T1000 (cell line): ENCODE measurements around the gene CELF1.

Experiments
- DNase-seq: peaks from one replicate; lab custom pipeline; 2025; ENCODE audit warnings: mixed read lengths; lab: John Stamatoyannopoulos, UW

CELF1 gene

DNA sequence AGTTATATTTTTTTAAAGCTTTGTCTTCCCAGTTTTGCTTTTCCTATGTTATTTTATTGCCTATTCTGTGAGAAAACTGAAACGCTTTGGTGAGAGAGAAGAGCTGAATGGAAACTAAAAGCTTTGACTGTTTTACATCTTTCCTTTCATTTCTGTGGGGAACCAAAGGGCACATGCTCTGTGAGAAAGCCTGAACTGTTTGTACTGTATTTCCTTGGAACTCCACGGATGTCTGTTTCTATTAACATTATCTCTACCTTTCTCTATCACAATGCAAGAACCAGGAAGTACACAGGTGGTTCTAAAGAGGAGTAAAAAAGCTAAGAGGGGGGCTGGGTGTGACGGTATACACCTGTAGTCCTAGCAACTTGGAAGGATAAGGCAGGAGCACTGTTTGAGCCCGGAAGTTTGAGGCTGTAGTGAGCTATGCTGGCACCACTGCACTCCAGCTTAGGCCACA is 43.8 kb downstream of the CELF1 start:
- no peak for DNase-seq

GRCh38 chr11:47508240-47508957 is 44.5 kb downstream of the CELF1 start:
- no peak for DNase-seq

GRCh38 chr11:47507563-47508239 is 45.2 kb downstream of the CELF1 start:
- DNase-seq: no peak

DNA sequence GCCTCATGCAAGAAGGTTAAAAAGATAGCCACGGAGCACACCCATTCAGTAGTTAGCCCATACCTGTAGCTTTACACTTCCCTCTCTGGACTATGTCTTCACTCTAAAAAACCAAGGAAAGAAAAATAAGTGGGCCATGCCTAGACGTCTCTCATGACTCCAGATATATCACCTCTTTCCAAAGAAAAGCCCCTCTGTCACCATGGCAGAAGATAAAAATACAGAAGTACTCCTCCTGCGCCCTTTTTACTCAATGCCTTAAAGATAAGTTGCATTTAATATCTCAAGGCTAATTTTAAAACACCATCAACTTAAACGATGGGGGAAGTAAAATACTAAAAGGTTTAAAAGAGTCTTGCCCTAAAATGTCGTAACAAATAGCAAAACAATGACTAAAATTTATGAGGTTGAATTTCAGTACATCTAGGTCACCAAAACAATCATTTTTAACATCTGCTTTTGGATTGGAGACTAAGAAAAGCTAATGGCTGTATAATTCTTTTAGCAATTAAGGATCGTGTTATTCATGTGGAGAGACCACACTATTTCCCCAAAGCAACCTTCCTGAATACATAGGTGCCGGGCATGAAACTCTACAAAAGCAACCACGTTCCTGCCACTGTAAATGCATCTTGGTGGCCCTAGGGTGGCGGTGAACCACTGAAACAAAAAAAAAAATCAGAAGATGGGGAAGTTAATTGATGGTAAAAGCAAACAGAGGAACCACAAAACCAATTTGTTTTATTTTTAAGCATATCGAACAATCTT is 46.0 kb downstream of the CELF1 start:
- DNase-seq: no peak

GRCh38 chr11:47506373-47506772 is 46.6 kb downstream of the CELF1 start:
- no peak for DNase-seq

DNA sequence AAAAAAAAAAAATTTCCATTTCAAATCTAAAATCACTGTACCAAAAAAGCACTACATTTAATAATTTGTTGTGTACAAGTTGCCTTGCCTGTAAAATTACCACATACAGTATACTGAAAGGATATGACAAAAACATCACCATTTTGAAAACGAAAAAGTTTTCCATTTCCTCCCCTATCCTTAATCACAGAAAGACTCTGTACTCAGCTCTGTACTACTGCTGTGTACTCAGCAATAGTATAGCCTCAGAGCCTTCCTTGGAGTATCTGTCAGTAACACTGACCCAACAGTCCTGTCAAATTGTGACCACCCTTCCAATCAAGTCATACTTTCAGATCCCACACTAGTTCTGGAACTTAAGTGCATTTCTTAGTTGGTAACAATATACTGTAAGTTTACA is 48.0 kb downstream of the CELF1 start:
- DNase-seq: no peak

- DNase-seq: no peak
These were observed 49.7 kb downstream of the CELF1 start for GRCh38 chr11:47503227-47503626.

- no peak for DNase-seq
These were observed 50.2 kb downstream of the CELF1 start for GRCh38 chr11:47502767-47503166.

GRCh38 chr11:47501101-47501500 is 51.8 kb downstream of the CELF1 start:
- no peak for DNase-seq

GRCh38 chr11:47500121-47500520 is 52.8 kb downstream of the CELF1 start:
- no peak for DNase-seq

GRCh38 chr11:47499614-47500013 is 53.3 kb downstream of the CELF1 start:
- no peak for DNase-seq

GRCh38 chr11:47499161-47499560 is 53.8 kb downstream of the CELF1 start:
- DNase-seq: no peak

DNA sequence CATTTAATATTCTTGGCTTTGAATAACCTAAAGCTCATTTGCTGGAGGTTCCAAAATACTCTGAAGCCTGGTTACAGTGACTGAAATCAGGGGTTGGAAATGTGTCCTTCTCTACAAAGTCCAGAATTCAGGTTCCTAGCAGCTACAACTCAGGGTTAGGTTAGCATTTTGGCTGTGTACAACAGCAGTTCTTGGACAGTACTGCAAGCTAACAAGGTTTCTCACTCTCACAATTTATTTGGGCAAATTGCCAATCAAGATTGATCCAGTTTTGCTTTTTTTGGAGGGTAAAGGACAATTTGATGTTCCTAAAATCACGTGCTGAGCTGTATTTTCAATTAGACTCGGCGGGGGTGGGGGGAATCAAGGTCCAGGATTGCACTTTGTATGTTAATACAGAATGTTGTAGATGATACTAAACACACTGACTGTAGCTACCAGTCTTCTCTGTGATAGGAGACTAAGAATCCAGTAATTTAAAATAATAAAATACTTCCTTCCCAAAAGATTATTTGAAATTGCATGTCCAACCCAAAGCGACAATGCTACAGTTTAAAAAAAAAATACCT is 54.3 kb downstream of the CELF1 start:
- no peak for DNase-seq

DNA sequence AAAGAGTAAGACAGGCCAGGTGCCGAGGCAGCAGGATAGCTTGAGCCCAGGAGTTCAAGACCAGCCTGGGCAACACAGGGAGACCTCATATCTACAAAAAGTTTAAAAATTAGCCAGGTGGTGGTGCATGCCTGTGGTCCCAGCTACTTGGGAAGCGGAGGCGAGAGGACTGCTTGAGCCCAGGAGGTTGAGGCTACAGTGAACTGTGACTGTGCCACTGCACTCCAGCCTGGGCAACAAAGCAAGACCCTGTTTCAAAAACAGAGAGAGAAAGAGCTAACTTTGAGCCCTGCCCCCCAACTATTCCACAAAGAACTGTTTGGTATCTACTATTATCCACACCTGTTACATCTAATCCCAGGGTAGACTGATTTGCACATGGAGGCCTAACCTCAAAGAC is 54.8 kb downstream of the CELF1 start:
- no peak for DNase-seq

- no peak for DNase-seq
These were observed 56.1 kb downstream of the CELF1 start for GRCh38 chr11:47496808-47497207.

DNA sequence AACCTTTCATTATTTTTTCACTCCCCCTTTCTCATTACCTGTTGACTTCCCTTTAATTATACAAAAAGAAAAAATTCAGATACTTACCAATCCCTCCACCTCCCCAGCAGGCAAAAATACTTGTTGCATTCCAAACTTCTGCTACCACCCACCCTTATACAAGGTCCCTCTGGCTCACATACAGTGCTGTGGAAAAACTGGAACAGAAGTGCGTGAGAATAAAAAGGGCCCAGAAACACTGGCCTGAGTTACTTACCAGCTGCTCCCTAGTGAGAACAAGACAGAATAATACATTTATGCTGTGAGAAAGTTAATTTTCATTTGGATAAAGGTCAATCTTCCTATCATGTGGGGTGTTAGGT is 57.1 kb downstream of the CELF1 start:
- no peak for DNase-seq

DNA sequence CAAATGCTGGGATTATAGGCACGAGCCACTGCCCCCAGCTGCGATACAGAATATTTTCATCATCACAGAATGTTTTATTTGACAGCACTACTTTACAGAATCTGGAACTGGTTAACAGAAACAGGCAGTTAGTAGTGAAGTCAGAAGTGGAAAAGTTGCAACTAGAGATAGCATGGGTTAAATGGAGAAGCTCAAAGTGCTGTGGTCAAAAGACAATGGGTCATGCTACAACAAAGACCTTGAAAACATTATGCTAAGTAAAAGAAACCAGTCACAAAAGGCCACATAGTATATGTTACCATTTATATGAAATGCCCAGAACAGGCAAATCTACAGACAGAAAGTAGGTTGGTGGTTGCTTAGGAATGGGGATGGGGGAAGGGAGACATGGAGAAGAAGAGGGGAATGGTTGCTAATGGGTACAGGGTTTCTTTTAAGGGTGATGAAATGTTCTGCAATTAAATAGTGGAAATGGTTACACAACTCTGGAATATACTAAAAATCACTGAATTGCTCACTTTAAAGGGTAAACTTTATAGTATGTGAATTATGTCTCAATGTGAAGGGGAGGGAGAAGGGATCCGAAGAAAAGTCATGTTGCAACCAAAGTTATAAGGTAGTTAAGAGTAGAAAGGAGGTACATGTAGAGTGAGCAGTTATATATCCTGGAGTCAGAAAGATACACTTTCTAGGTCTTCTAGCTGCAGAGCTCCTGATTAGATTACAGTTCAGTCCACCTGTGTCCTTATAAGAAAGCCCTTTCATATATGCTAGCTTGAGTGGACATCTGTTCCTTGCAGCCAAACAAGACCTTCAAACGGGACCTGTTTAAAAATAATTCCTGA is 57.7 kb downstream of the CELF1 start:
- DNase-seq: no peak

DNA sequence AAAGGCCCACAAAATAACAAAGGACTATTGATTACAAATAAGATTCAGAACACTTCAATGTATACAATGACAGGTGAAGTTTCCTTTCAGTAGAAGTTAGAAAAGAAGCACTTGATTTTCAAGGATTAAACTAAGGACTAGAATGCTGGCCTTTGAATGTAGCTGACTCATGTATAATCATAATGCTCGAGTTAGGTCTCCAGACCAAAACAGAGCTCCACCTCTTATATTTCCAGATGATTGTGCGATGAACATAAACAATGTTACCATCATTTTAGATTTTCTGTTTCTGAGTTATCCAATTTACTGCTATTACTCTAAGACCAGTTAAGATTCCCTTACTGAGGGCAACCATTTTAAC is 63.6 kb downstream of the CELF1 start:
- no peak for DNase-seq

- DNase-seq: no peak
These were observed 64.1 kb downstream of the CELF1 start for GRCh38 chr11:47488674-47489394.

DNA sequence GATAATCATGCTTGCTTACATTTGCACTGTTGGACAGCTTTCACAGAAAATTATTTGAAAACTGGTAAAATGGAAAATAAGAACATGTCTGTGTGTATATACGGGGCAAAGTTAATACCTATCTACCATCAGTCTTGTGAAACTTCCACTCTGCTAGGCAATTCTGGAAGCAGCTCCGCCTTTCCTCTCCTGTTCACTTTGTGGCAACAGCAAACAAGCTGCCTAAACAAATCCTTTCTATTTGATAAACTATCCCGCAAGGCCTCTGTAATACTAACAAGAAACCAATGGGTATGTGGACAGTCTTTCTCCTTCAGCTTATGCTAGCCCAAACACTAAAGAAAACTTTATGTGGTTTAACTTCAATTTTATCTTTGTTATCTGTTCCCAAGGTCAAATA is 64.8 kb downstream of the CELF1 start:
- DNase-seq: no peak

DNA sequence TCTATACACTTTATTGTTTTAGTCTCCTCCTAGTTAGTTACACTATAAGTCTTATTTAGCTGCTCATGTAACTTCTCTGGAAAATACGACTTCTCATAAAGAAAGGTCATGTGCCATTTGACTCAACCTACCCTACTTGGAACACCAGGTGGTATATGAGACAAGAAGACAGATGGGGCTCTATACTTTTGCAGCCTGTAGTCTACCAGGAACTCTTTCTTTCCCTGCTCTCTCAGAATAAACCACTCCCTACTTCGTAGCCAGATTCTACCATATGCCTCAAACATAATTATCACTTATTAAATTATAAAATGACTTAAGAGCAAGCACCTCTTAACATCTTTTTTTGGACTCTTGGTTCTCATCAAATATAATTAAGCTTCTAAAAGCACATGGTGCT is 65.5 kb downstream of the CELF1 start:
- DNase-seq: no peak
